SH-SY5Y (cell line): ENCODE measurements around the gene ZCCHC10.

ENCODE experiments used
- GATA2 ChIP-seq: IDR thresholded peaks from 2 replicates; pipeline ENCODE4 v1.6.1; 2011; ENCODE audit warnings: mild to moderate bottlenecking, low read depth, low read length
- GATA3 ChIP-seq: IDR thresholded peaks from 2 replicates; pipeline ENCODE4 v1.6.1; 2011; ENCODE audit warnings: low read depth, mild to moderate bottlenecking, low read length, moderate library complexity

DNA sequence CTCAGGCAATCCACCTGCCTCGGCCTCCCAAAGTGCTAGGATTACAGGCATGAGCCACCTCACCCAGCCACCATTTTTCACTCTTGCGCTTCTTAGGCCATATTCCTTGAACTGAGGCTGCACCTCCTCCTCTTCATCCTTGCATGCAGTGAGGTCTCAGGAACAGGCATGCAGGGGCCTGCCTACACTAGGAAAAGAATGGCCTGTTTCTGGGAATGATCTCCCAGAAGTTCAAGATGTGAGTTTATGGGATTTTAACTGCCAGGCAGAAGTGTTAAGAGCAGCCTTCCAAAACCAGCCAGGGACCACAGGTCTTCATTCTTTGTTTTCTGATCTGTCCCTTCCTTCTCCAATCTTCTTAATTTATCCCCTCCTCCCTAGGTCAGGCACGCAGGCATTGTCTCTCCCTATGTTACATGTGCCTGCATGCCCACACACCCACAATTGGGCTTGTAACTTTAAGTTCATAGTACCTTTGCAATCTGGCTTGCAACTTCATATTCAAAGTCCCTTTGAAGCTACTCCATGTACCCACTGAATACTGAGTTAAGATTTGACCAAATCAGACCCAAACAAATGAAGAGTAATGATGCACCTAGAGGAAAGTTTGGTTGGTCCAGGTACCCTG lies 14.9 kb upstream of the ZCCHC10 start:
- TF ChIP-seq GATA3 (no peak), GATA2 (no peak)
